Hepatocyte (in vitro differentiated cells): ENCODE data around the gene GCDH.

Experiments used
- EZH2 ChIP-seq: fragments of 200-600 bp; sonication (generic); IDR thresholded peaks from 2 replicates; pipeline ENCODE4 v1.6.1; 2016; ENCODE audit warnings: antibody characterized with exemption, mild to moderate bottlenecking, borderline replicate concordance
- TF ChIP-seq, protein P1 (sequence below): fragments of 200-600 bp; sonication (generic); IDR thresholded peaks from 2 replicates; pipeline ENCODE4 v1.5.1; 2016; ENCODE audit warnings: antibody characterized with exemption, mild to moderate bottlenecking; ENCODE audit not compliant: poor library complexity

DNA sequence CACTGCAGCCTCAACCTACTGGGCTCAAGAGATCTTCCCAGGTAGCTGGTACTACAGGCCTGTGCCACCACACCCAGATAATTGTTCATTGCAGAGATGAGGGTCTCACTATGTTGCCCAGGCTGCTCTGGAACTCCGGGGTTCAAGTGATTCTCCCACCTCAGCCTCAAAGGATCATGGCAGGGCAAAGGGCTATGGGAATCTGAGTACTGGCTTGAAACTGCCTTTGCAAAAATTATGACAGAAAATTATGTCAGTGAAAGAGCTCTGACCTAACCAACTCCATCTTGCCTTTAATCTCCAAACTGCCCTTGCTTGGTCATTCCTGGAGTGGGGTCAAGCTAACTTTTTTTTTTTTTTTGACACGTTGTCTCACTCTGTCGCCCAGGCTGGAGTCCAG is 8.4 kb upstream of the GCDH start:
- TF ChIP-seq EZH2: no peak
- TF ChIP-seq, protein P1, sequence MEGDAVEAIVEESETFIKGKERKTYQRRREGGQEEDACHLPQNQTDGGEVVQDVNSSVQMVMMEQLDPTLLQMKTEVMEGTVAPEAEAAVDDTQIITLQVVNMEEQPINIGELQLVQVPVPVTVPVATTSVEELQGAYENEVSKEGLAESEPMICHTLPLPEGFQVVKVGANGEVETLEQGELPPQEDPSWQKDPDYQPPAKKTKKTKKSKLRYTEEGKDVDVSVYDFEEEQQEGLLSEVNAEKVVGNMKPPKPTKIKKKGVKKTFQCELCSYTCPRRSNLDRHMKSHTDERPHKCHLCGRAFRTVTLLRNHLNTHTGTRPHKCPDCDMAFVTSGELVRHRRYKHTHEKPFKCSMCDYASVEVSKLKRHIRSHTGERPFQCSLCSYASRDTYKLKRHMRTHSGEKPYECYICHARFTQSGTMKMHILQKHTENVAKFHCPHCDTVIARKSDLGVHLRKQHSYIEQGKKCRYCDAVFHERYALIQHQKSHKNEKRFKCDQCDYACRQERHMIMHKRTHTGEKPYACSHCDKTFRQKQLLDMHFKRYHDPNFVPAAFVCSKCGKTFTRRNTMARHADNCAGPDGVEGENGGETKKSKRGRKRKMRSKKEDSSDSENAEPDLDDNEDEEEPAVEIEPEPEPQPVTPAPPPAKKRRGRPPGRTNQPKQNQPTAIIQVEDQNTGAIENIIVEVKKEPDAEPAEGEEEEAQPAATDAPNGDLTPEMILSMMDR: no peak
